GM15510 (cell line): ENCODE results near the gene PTGES2.

Experiments
- POLR2A ChIP-seq: IDR thresholded peaks from 3 replicates; pipeline ENCODE4 v1.6.1; 2011; ENCODE audit warnings: borderline replicate concordance; ENCODE audit not compliant: insufficient read length; ENCODE audit errors: extremely low read depth

The PTGES2 gene

GRCh38 chr9:128127990-128128835, 684 bp upstream of the PTGES2 start:
- TF ChIP-seq POLR2A = no peak

- TF ChIP-seq POLR2A = no peak
Measured at GRCh38 chr9:128125580-128126354, 1.8 kb downstream of the PTGES2 start.

GRCh38 chr9:128124873-128125579, 2.5 kb downstream of the PTGES2 start:
- no peak for TF ChIP-seq POLR2A

GRCh38 chr9:128124451-128124850, 3.1 kb downstream of the PTGES2 start:
- no peak for TF ChIP-seq POLR2A

GRCh38 chr9:128123451-128124080, 4.0 kb downstream of the PTGES2 start:
- TF ChIP-seq POLR2A = no peak

- no peak for TF ChIP-seq POLR2A
Measured at GRCh38 chr9:128122809-128123175, 4.7 kb downstream of the PTGES2 start.

GRCh38 chr9:128121924-128122808, 5.4 kb downstream of the PTGES2 start:
- TF ChIP-seq POLR2A = no peak

- TF ChIP-seq POLR2A = no peak
Measured at GRCh38 chr9:128121466-128121810, 6.1 kb downstream of the PTGES2 start.

GRCh38 chr9:128120741-128121465, 6.6 kb downstream of the PTGES2 start:
- peak; percentile 14 for TF ChIP-seq POLR2A

- no peak for TF ChIP-seq POLR2A
Measured at GRCh38 chr9:128120061-128120740, 7.3 kb downstream of the PTGES2 start.

- TF ChIP-seq POLR2A = no peak
Measured at GRCh38 chr9:128118971-128119665, 8.4 kb downstream of the PTGES2 start.

GRCh38 chr9:128118472-128118857, 9.1 kb downstream of the PTGES2 start:
- TF ChIP-seq POLR2A = no peak
